CD4-positive, alpha-beta T cell treated with Interleukin-4 for 1 hour (primary cell): ENCODE results near the gene WNT11.
A peak's percentile ranks its signal among the peaks of the same experiment; 100 is the strongest.

ENCODE experiments used
- DNase-seq, 2 donors: peaks; one replicate each; pipeline ENCODE4 v3.0.0-alpha.2; 2020 to 2022

WNT11 gene

DNA sequence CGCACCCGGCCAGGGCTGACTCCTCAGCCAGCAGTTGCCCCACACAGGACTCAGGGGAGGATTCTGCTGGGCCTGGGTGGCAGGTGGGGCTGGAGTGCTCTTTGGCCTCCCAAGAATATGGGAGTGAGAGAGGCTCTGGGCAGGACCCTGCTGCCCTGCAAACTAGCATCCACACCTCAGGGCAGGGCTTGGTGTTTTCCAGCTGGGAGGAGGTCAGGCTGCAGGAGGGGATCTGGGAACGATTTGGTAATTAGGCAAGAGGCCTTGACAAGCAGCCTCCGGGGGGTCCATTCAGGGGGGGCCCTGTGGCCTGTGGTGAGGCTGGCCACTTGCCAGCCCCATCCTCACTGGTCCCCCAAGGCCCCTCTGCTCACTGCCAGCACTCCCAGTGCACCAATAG is 35.8 kb downstream of the WNT11 start:
- no peak for DNase-seq

- no peak for DNase-seq
Observed at GRCh38 chr11:76169473-76169896, 36.8 kb downstream of the WNT11 start.

DNA sequence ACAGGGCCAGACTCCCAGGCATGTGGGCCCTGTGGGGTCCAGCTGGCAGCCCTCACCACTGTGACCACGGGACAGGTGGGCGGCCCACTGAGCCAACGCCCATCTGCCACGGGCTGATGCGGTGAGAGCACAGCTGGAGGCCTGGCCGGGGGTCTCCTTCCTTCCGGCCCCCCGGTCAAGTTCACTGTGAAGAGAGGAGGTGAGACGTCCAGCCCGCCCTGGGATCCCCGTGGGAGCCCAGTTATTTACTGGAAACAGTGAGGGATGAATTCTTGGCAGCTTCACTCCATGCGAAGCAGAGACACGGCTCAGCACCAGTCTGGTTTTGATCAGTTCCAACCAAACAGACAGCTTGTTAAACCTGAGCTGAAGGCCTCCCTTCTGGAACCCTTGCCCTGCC is 38.7 kb downstream of the WNT11 start:
- no peak for DNase-seq

DNA sequence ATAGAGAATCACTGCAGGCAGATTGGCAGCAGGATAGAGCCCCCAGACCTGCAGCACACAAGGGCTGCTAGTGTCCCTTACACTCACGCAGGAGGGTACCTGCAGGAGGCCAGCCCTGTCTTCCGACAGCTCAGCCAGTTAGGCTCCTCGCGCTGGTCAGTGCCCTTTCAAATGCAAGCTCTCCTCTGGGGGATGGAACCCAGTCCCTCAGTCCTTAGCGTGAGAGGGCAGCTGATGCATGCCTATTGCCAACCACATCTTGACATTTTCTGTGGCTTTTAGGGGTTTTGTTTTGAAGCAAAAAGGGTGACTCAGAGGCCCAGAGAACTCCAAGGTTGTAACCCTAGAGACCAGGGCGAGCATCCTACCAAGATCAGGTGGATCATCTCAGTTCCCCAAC is 40.0 kb downstream of the WNT11 start:
- no peak for DNase-seq

DNA sequence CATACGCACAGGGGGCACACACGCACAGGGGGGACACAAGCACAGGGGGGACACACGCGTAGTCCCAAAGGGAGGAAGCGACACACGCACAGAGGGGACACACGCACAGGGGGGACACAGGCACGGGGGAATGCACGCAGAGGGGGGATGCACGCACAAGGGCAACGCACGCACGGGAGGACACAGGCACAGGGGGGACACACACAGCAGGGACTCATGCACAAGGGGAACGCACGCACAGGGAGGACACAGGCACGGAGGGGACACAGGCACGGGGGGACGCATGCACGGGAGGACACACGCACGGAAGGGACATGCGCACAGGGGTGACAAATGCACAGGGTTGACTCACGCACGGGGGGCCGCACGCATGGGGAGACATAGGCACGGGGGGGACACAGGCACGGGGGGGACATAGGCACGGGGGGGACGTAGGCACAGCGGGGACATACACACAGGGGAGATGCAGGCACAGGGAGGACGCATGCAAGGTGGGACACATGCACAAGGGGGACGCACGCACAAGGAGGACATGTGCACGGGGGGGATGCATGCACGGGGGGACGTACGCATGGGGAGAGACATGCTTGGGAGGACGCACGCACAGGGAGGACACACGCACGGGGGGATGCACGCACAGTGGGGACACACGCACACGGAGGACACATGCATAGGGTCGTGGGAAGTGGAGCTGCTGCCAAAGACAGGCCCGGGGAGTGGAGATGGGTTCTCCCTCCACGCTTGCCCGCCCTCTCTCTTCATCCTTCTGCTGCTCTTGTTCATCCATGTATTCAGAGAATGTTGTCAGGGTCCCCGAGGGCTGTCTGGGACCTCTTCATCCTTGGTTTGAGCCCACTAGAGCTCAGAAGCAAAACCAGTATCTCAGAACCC is 41.2 kb downstream of the WNT11 start:
- DNase-seq = no peak

GRCh38 chr11:76164081-76164480 is 42.2 kb downstream of the WNT11 start:
- no peak for DNase-seq

DNA sequence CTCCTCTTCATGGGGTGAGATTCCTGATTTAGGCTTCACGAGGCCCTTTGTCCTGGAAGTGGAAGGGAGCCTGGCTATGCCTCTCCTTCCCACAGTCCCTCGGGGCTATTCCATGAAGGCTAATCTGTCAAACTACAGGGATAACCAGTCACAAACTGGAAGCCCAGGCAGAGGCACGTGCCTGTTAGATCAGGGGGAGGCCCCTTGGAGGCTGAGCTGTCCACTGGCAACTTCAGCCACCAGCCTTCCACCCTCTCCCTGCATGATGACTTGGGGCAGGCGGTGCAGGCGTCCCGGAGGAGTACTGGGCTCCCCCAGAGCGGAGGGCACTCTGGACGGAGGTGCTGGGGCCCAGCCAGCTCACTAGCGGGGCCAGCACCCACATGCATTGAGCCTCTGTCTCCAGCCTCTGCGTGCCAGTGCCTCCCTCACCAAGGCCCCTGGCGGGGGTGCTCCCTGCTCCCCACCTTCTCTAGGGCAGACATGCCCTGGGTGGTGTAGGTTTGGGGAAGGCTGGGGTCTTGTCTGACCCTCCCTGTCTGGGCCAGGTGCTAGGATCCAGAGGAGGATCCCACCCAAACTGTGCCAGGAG is 42.9 kb downstream of the WNT11 start:
- DNase-seq = no peak

DNA sequence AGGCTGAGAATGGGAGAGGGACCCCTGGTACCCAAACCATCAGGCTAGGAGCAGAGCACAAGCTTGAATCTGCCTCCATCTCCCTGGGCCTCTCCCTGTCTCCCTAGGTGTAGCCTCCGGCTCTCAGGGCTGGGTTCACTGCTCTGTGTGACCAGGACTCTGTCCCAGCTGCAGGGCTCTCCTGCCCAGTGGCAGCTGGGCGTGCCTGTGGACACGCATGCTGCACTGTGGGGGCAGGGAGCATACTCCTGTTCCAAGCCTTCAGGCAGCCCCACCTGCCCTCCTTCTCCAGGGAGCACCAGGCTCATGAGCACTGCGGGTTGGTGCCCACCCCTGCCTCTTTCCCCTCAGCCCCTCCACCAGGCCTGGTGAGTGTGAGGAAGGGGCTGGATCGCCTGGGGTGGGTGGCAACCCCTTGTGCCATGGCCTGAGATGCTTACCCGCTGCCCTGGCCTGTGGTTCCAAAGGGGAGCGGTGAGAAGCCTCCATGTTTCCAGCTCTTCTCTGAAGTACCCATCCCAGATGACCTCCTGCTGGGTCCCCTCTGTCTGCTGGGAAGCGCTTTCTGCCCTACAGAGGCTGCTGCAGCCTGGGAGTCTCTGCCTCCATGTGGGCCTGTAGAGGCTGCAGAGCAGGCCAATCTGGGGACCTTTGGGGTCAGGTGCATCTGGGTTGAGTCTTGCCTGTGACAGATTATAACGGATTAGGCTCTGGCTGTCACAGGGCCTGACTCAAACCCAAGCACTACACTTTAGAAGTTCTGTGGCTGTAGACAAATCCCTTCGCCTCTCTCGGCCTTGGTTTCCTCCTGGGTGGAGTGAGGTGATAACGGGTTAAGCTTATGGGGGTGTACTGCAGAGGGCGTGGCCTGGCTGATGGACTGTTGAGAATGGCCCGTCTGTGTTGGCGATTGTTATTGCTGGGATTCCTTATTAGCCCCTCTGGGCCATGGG is 43.7 kb downstream of the WNT11 start:
- no peak for DNase-seq

- no peak for DNase-seq
Observed at GRCh38 chr11:76161261-76161961, 44.9 kb downstream of the WNT11 start.

- DNase-seq = no peak
Observed at GRCh38 chr11:76160856-76161255, 45.4 kb downstream of the WNT11 start.

GRCh38 chr11:76159983-76160661 is 46.2 kb downstream of the WNT11 start:
- no peak for DNase-seq

DNA sequence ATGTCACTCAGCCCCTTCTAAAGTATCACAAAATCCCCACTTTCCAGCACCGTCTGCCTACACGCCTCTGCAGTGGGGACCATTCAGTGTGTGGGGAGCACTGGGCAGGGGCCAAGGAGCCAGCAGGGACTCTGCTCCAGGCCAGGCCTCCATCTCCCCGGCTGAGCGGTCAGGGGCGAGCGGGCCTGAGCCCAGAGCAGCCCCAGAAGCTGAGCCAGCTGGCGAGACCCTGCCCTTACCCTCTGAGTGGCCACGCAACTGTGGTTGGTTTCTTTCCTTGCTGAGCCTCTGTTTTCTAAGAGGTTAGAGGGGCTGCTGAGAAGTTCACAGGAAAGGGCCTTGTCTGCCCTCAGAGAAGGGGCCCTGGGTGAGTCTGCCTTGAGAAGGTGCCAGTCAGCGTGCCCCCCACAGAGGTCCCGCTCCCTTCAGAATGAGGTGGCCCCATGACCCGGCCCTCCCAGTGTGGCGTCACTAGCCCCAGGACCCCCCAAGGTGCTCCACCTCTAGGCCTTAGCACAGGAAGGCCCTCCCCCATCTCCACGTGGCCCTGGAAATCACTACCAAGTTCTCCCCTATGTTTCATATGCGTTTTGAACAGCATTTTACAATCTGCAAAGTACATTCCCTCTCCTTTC is 46.9 kb downstream of the WNT11 start:
- DNase-seq = no peak

DNA sequence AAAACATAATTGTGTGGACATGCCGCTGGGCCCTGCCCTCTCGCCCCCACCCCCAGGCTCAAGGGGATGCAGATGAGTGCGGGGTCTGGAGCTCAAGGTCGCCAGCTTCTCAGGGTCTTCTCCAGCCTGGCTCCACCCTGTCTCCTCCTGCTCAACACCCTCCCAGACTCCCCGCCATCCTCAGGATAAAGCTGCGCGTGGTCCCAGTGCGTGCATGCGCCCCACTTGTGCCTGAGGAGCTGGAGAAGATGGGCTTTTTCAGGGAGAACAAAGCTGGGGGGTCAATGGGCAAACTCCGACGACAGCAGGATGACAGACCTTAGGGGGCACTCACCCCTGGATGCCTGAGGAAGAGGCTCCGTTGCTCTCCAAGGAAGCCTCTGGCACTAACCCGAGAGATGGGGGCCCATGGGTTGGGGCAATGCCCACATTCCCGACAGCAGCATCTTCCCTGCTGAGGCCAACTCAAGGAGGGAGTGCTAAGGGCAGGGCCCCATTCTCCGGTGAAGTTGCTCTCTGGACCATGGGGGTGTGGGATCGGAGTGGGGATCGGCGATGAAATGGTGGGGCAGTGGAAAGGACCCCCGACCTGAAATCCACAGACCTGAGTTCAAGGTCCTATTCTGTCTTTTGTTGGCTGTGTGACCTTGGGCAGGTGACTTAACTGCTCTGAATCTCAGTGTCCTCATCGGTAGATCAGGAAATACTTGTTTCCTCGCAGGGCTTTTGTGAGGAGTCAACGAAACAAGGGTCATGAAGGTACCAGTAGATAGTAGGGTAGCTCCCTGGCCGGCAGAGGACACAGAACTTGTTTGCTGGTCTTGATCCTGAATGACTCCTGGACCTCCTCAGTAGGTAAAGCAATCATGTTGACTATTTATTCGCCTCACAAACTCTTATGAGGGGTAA is 47.7 kb downstream of the WNT11 start:
- DNase-seq = no peak

- no peak for DNase-seq
Observed at GRCh38 chr11:76157891-76158290, 48.4 kb downstream of the WNT11 start.

- DNase-seq = no peak
Observed at GRCh38 chr11:76156971-76157427, 49.3 kb downstream of the WNT11 start.

- no peak for DNase-seq
Observed at GRCh38 chr11:76155500-76156227, 50.6 kb downstream of the WNT11 start.

DNA sequence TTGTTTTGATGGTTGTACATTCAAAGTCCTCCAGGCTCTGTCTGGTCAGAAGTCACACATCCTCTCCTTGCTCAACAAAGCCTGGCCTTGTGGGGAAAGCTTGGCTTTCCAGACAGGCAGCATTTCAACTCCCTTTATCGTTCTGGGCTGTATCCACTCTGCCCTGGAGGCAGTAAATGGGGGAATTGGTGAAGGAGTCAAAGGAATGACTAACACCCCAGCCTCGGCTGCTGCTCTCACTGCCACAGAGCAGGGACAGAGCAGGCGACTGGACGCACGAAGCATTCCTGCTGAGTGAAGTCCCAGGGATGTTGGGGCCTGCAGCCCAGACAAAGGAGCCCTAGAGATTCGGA is 52.8 kb downstream of the WNT11 start:
- peak in 1 of 2 donors; percentile 22 for DNase-seq

DNA sequence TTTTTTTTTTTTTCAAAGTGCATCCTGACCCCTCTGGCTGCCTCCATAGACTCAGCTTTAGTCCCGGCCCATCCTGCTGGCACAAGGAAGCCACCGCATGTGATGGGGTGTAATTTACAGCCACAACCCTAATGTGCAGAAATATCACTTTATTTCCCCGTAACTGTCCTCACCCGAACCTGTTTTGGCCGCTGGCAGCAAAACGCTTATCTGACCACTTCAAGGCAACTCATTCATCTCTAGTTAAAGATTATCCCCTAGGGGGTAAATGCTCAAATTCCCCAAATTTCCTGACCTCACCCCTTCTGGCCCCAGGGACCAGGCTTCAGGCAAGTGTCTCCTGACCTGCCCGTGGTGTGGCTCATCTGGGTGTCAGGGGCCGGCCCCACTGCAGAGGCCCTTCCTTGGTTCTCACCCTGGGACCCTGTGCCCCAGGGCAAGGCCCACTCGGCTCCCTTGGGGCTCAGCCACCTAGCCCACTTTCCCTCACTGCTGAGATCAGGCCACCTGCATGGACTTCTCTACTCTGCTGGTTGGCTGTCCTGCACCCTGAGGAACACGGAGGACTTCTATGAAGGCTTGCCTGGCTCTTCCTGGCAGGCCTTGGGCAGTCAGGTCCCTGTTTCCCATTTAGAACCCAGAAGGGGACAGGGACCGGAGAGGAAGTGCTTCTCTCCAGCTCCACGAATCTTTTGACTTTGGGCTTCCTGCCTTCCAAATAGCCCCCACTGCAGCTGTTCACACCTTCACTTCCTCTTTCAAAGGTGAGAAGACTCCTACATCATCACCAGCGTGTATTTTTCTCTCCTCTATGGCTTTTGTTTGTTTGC is 53.3 kb downstream of the WNT11 start:
- peak in 1 of 2 donors; percentile 48 for DNase-seq
